GM19463 (cell line): ENCODE results near the gene ZC3H18.
A peak's percentile ranks its signal among the peaks of the same experiment; 100 is the strongest.

Experiments
- ATAC-seq: cut with Tn5 transposase; IDR thresholded peaks from one replicate; pipeline ENCODE4 v1.9.1; 2021; ENCODE audit warnings: mild to moderate bottlenecking, moderate library complexity; ENCODE audit not compliant: unreplicated experiment

Gene ZC3H18

DNA sequence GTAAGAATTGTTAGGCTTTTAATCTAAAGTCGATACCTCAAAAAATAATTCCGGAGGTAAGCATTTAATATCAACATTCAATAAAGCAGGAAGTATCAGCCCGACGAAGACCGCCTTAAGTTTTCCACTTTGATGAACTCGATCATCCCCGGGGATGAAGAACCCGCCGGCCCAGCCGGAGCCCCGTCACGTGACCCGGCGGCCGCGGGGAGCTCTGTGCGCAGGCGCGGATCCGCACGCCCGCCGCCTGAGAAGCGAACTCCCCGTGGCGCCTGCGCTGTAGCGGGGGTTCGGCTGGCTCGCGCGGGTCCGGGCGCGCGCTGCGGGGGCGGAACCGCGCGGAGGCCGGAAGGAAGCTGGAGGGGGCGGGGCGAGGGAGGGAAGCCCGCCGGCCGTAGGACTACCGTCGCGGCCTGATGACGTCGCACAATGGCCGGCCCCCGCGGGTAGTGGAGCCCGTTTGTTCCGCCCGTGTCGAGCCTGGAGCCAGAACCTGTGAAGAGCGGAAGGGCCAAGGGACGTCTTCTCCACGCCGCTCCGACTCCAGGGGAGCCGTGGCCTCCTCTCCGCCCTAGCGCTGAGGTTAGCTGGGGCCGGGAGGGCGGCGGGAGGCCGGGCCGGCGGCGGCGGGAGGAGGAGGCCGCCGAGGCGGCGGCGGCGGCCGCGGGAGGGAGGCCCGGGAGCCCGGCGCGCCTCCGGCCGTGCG lies at the start of gene ZC3H18:
Gene ZC3H18, plus strand, starts transcription at position 419 of the 706 bp plus-strand sequence. CDS start 6,721 bp downstream, outside the sequence.
- ATAC-seq = peak; percentile 82

GRCh38 chr16:88521674-88522073 lies 48.5 kb upstream of the ZC3H18 start:
- ATAC-seq = no peak

- ATAC-seq = no peak
These were observed 47.8 kb upstream of the ZC3H18 start for GRCh38 chr16:88522276-88522949.

DNA sequence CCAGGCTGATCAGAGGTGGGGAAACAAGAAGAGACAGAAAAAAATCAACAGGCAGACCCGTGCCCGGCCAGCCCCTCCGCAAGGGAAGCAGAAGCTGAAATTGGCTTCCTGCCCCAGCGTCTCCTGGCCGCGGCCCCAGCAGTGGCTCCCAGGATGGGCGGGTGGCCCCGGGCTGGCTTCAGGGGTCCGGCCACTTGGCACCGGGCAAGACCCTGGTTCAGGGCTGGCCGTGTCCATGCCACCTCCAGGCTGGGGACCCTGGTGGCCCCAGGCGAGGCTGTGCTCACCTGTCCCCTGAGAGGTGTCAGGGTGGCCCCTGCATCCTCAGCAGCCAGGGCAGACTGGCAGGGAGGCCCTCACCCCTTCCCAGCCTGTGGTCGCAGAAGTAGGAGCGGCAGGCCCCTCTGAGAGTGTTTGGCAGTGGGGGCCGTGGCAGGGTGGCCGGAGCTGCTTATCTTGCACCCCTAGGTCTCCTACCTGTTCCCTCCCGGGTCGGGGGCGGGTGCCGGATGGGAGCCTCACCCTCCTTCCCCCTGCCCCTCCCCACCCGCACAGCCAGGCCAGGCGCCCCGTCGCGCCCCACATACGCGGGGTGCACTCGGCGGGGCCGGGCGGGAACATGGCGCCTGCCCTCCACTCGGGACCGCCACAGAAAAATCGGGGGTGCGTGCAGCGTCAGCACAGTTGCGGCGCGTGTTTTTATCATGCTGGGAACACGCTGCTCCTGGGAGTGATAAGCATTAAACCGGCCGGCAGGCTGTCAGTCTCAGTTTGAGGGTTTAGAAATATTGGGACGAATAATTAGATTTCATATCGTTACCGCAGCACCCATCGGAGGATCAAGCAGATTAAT lies 46.7 kb upstream of the ZC3H18 start:
- no peak for ATAC-seq

DNA sequence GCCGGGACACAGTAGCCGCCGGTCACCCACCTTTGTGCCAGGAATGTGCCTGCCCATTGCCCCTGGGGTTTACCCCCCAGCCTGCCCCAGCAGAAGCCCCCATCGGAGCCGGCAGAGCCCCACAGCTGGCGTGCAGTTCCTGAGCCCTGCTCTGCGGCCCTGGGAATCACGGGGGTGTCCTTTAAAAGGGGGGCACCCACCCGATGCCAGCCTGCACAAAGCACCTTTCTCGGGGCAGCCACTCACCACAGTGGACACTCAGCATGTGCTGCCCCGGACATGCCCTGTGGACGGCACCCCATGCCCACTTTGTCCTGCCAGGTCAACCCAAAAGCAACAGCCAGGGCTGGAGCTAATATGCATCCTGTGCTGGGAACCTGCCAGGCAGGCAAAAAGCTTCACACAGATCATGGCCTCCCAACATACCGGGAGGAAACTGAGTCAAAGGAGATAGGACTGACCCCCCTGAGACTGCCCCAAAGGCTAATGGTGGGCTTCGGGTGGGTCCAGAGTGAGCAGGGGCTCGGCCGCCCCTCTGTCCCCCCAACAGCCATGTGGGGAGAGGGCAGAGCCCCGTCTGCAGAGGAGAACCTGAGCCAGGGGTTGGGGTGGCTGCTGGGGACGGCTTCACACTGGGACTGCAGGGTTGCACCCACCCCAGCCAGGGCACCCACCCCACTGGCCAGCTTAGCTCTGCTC lies 45.8 kb upstream of the ZC3H18 start:
- no peak for ATAC-seq

GRCh38 chr16:88524973-88525662 lies 45.1 kb upstream of the ZC3H18 start:
- ATAC-seq = no peak

GRCh38 chr16:88525663-88525990 lies 44.6 kb upstream of the ZC3H18 start:
- no peak for ATAC-seq

GRCh38 chr16:88526008-88526905 lies 43.9 kb upstream of the ZC3H18 start:
- ATAC-seq = no peak

GRCh38 chr16:88526906-88527185 lies 43.4 kb upstream of the ZC3H18 start:
- no peak for ATAC-seq

DNA sequence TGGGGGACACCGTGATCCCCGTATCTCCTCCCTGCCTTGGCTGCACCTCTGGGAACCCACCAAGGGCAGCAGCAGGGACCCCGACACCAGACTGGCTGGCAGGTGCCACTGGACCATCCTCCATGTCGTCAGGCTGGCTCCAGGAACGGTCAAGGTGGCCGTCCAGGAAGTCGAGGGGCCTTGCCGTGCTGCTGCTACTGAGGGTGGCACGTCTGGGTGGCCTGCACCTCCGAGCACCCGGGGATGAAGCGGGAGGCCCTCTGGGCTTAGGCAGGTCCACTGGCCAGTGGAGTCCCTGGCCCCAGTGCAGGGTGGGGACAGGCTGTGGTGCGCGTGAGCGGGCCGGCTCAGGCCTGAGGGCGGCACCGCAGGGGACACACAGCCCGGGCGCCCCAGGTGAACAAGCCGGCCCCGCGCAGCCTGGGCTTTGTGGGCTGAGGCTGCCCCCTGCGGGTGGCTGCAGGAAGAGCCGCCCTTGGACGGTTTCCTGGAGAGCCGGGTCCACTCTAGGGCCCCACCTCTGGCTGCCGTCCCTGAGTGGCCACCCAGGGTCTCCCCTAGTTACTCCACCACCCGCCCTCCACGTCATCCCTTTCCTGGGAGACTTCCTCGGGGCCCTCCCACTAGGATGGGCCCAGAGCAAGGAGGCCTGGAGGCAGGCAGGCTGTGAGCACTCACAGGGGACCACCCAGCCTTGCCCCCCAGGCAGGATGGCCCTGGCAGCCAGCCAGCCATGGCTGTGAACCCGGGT lies 42.8 kb upstream of the ZC3H18 start:
- no peak for ATAC-seq

DNA sequence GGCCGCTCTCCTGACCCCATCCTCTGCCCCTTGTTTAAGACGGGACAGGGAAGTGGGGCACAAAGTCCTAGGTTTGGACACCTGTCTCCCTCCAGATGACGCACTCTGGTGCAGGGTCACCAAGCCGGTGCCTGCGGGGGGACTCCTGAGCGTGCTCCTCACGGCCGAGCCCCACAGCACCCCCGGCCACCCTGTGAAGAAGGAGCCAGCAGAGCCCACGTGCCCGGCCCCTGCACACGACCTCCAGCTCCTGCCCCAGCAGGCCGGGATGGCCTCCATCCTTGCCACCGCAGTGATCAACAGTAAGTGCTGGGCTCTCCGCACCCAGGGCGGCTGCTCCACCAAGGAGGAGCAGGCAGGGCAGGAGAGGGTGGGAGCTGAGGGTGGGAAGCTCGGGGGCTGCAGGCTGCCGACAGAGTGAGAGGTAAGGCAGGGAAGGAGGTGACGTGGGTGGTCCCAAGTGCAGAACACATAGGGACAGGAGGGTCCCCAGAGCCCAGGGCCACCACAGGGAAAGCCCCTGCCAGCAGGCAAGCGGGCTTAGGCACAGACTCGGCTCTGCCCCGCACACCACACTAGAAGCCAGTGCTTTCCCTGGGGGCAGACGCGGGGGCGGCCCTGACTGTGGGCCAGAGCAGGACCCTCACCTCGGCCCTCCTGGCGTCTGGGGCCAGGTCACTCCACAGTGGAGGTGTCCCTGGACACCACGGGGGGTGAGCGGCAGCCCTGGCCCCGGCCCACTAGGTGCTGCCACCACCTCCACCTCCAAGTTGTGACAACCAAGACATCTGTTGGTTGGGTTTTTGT lies 42.1 kb upstream of the ZC3H18 start:
- no peak for ATAC-seq

DNA sequence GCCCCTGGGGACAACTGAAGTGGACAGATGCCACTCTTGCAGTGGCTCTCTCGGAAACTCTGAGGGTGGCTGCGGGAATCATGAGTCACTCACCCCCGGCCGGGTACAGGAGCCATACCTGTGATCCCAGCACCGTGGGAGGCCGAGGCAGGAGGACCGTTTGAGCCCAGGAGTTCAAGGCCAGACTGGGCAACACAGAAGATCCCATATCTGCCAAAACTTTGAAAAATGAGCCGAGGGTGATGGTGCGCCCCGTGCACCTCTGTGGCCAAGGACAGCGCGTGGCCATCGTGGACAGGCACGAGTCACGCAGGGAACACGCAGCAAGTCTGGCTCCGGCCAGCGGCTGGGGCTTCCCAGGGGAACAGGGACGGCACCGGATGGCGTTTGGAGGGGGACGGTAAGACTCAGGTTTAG lies 41.3 kb upstream of the ZC3H18 start:
- ATAC-seq = no peak

- no peak for ATAC-seq
These were observed 40.6 kb upstream of the ZC3H18 start for GRCh38 chr16:88529596-88529995.

- no peak for ATAC-seq
These were observed 39.9 kb upstream of the ZC3H18 start for GRCh38 chr16:88530051-88530857.

DNA sequence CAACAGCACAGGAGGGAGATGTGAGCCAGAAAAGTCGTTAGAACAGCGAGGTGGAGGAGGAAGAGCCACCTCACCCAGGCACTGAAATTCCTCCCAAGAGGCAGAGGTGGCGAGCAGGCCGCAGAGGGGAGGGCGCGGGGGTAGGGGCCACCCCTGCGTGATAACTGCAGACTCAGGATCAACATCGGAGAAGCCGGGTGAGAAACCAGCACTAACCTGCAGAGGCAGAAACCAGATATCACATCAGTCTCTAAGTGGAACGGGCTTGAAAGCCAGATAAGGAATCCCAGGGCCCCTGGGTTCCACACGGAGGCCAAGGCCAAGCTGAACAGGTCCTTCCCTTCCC lies 39.4 kb upstream of the ZC3H18 start:
- no peak for ATAC-seq

DNA sequence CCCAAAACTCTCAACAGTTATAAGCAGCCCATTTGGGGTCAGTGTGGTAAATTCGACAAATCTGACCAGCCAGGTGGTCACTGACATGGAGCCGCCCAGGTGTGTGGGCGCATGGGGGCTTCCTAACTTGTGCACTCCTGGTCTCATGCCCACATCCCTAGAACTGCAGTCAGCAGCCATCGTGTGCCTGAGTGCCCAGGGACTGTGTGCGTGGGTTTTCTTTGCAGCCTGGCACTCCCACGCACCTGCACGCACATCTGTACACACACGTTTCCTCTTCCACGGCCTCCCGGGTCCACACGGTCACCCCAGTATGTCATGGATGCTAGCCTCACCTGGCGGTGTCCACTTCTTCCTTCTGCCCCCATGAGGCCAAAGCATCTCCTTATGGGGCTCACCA lies 38.9 kb upstream of the ZC3H18 start:
- ATAC-seq = no peak

DNA sequence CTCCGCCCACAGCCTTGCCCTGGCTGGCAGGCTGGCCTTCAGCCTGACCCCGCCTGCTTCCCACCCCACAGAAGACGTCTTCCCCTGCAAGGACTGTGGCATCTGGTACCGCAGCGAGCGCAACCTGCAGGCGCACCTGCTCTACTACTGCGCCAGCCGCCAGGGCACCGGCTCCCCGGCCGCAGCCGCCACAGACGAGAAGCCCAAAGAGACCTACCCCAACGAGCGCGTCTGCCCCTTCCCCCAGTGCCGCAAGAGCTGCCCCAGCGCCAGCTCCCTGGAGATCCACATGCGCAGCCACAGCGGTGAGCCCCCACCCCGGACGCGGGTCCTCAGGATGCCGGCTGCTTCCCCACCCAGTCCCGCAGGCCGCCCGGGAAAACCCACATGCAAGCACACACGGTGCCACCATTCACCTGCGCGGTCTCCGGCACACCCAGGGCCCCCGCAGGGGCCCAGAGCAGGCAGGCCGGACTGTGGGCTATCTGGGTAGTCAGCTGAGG lies 38.2 kb upstream of the ZC3H18 start:
- no peak for ATAC-seq
